H1 (cell line): Measurements from ENCODE around the gene DCAF8. TPM values are rescaled to one million over a fixed set of nuclear protein-coding genes. Genes with fewer than 3 reads are reported as not detected.

Source experiments
- CHD7 ChIP-seq: fragments of 300-600 bp; sonication (generic); IDR thresholded peaks from 2 replicates; pipeline ENCODE4 v1.7.1; 2012; ENCODE audit warnings: low read length, moderate library complexity, mild to moderate bottlenecking, inconsistent platforms; ENCODE audit not compliant: insufficient replicate concordance
- FOSL1 ChIP-seq: IDR thresholded peaks from 2 replicates; pipeline ENCODE4 v1.6.1; 2011; ENCODE audit warnings: mild to moderate bottlenecking, low read depth, low read length, moderate library complexity; ENCODE audit not compliant: insufficient read depth
- NRF1 ChIP-seq: IDR thresholded peaks from 2 replicates; pipeline ENCODE4 v1.6.1; 2011; ENCODE audit warnings: mild to moderate bottlenecking, low read depth, low read length, improper control_type of control experiment
- polyA plus RNA-seq, 7 experiments: library from polyadenylated mRNA; depleted of rRNA in 3 of 7; stranded (reverse) in 5 of 7; unstranded in 2 of 7; fragments of >200 nt in 5 of 7; fragments of 200-250 nt in 2 of 7; gene quantifications; 1 replicate in 5 of 7; 2 replicates in 1 of 7; 4 replicates in 1 of 7; pipeline versions ENCODE4 v1.2.1 to v1.2.3, GENCODE V29; 2011 to 2013; ENCODE audit warnings: missing spikeins in 2 of 7, mixed read lengths in 2 of 7
- total RNA-seq: library from RNA; stranded (reverse); fragmentation: NEBNext Ultra II Directional; extraction: Animal tissue kit (Norgen Biotek cat#: 25700); gene quantifications from 2 replicates; pipeline ENCODE4 v1.2.1, GENCODE V29; 2021

DCAF8 gene
- total and polyA plus RNA-seq, 2 of the 8 experiments (the other 6 are each of a cell fraction or from before 2014, with no cell fraction given) = 68.2 to 110 TPM

GRCh38 chr1:160307118-160307791 lies 44.9 kb upstream of the DCAF8 start (continued):
- TF ChIP-seq CHD7 = no peak
- no peak for TF ChIP-seq FOSL1
- TF ChIP-seq NRF1 = no peak
